SH-SY5Y (cell line): ENCODE results near the gene PTPRM.

Experiments used
- GATA2 ChIP-seq: IDR thresholded peaks from 2 replicates; pipeline ENCODE4 v1.6.1; 2011; ENCODE audit warnings: mild to moderate bottlenecking, low read depth, low read length
- GATA3 ChIP-seq: IDR thresholded peaks from 2 replicates; pipeline ENCODE4 v1.6.1; 2011; ENCODE audit warnings: low read depth, mild to moderate bottlenecking, low read length, moderate library complexity

PTPRM gene

GRCh38 chr18:8249811-8250210 lies 682.7 kb downstream of the PTPRM start:
- TF ChIP-seq GATA3, result no peak
- TF ChIP-seq GATA2, result no peak

- TF ChIP-seq GATA3 (no peak), GATA2 (no peak)
These were observed 685.3 kb downstream of the PTPRM start for GRCh38 chr18:8252371-8252770.

DNA sequence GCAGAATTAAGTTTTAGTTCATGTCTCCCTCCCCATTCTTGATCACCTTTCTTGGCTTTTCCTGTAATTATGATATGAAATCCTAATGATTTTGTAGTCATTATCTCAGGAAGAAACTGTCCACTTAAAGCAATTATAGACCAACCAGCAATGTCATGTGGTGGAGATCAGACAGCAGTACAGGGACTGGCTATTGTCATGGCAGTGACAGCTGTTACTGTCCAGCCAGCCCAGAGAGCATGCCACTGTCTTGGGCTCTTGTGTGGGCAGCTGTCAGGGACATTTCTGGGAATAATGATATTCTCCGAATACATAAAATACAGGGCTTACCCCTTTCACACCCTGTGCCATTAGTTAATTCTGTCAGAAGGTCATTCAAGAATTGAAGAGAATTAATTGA lies 686.8 kb downstream of the PTPRM start:
- no peak for TF ChIP-seq GATA3
- peak; percentile 60 for TF ChIP-seq GATA2

DNA sequence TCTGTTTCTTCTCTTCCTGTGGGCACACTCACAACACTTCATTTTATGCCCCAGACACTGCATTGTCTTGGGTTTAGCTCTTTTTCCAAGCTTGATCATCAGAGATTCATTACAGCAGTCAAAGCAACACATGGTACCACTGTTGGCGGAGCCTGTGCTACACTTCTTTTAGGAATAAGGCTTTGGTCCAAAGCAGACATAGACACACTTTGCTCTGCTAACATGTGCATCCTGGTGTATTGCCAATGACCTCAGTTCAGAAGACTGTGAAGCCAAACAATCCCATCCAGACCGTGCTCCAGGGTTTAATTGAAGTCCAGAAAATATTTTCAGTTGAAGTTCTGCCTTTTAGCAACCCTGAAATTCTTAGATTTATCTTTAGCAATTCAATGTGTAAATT lies 687.5 kb downstream of the PTPRM start:
- no peak for TF ChIP-seq GATA3
- no peak for TF ChIP-seq GATA2

DNA sequence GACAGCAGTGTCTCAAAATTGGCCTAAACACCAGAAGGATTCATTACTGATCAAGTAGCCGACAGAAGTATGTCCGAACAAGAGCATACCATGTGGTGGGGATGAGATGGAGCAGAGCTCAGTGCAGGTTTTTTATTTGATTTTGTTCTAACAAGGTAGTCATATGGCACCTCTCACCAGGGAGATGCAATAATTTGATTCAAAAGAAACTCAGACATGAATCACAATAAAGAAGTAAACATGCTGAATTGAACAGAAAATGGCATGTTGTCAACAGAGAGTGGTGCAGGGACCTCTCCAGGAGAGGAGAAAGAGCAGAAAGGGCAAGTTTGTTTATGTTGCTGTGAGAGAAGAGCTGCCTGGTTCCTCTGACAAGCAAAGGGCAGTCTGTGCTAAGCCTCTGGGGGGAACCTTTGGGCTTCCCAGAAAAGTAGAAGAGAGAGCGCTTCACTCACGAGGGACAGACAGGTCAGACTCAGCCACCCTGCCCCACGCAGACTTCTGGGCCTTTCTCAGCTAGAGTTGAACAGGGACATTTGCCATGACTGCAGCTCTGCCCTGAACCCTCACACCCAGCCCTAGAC lies 690.8 kb downstream of the PTPRM start:
- no peak for TF ChIP-seq GATA2
- TF ChIP-seq GATA3, result no peak

- TF ChIP-seq GATA2, result no peak
- no peak for TF ChIP-seq GATA3
These were observed 693.2 kb downstream of the PTPRM start for GRCh38 chr18:8260319-8260718.

- no peak for TF ChIP-seq GATA3
- TF ChIP-seq GATA2, result no peak
These were observed 693.7 kb downstream of the PTPRM start for GRCh38 chr18:8260827-8261226.

- no peak for TF ChIP-seq GATA3
- TF ChIP-seq GATA2, result no peak; the same call in 1 of the 2 replicates
These were observed 694.6 kb downstream of the PTPRM start for GRCh38 chr18:8261651-8262091.

DNA sequence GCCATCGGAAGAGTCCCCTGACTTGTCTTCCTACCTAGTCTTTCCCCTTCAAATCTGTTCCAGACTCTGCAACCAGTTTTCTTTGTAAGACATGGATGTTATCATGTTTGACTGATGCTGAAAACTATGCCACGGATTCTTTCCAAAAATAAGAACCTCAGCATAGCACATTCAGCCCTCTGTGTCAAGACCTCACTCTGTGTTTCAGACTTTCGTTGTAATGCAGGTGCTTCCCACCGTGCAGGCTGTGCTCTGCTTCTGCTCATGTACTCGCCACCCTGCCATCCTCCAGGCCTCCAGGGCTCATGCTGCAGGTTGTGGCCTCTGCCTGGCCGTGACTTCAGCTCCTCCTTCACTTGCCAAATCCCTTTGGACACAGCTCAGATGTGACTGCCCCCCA lies 695.1 kb downstream of the PTPRM start:
- TF ChIP-seq GATA2 (no peak), GATA3 (no peak)

- TF ChIP-seq GATA3, result no peak
- no peak for TF ChIP-seq GATA2
These were observed 697.0 kb downstream of the PTPRM start for GRCh38 chr18:8264116-8264515.

GRCh38 chr18:8264861-8265411 lies 697.8 kb downstream of the PTPRM start:
- TF ChIP-seq GATA3 (no peak), GATA2 (peak; percentile 59; the same call in 1 of the 2 replicates)

GRCh38 chr18:8272254-8272653 lies 705.1 kb downstream of the PTPRM start:
- TF ChIP-seq GATA3 (no peak), GATA2 (no peak)

- no peak for TF ChIP-seq GATA3
- TF ChIP-seq GATA2, result no peak
These were observed 707.3 kb downstream of the PTPRM start for GRCh38 chr18:8274370-8274769.

- no peak for TF ChIP-seq GATA3
- TF ChIP-seq GATA2, result no peak
These were observed 709.3 kb downstream of the PTPRM start for GRCh38 chr18:8276406-8276805.

DNA sequence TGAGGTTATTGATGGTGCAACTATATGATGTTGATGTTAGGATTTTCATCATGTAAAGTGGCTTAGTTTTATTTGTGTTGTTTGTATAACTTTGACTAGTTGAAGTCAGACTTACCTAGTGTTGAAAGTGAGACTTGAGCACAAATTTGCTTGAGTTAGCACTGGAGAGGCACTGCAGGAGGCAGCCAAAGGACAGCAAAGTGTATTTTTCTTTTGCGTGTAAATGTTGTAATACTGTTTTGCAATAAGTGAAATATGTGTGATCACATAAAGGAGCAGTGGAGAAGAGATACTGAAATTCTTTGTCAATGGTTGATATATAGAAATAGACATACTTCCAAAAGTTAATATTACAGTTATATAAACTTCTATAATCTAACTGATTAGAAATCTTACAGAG lies 710.2 kb downstream of the PTPRM start:
- TF ChIP-seq GATA3 (no peak), GATA2 (no peak)
